OCI-LY1 (cell line): ENCODE results near the gene TGFBR2.

Source experiments
- CTCF ChIP-seq: fragments of 200-600 bp; sonication (generic), shearing (Covaris generic); IDR thresholded peaks from 2 replicates; pipeline ENCODE4 v1.5.1; 2017; ENCODE audit warnings: mild to moderate bottlenecking, antibody characterized with exemption, low read length, moderate library complexity, mixed read lengths
- EZH2 ChIP-seq: fragments of 200-600 bp; sonication (generic), shearing (Covaris generic); IDR thresholded peaks from 2 replicates; pipeline ENCODE4 v1.8.0; 2017; ENCODE audit warnings: borderline replicate concordance, mixed run types, mild to moderate bottlenecking, antibody characterized with exemption, low read length, moderate library complexity, mixed read lengths

GRCh38 chr3:30692498-30693130, 86.2 kb downstream of the TGFBR2 start:
- TF ChIP-seq CTCF (no peak), EZH2 (no peak)
